Ishikawa (cell line): ENCODE measurements around the gene LGI4.

Source experiments
- EP300 ChIP-seq: IDR thresholded peaks from 2 replicates; pipeline ENCODE4 v1.6.1; 2012; ENCODE audit warnings: borderline replicate concordance
- MAX ChIP-seq: IDR thresholded peaks from 2 replicates; pipeline ENCODE4 v1.6.1; 2012
- RAD21 ChIP-seq: IDR thresholded peaks from 2 replicates; pipeline ENCODE4 v1.6.1; 2012; ENCODE audit warnings: low read depth
- REST ChIP-seq: IDR thresholded peaks from 2 replicates; pipeline ENCODE4 v1.6.1; 2012; ENCODE audit warnings: low read depth, mild to moderate bottlenecking
- TAF1 ChIP-seq: IDR thresholded peaks from 2 replicates; pipeline ENCODE4 v1.6.1; 2012; ENCODE audit warnings: low read depth, mild to moderate bottlenecking
- TCF12 ChIP-seq: IDR thresholded peaks from 2 replicates; pipeline ENCODE4 v1.6.1; 2012; ENCODE audit warnings: low read depth
- YY1 ChIP-seq: IDR thresholded peaks from 2 replicates; pipeline ENCODE4 v1.6.1; 2012; ENCODE audit warnings: low read depth

- TF ChIP-seq YY1 (no peak), MAX (no peak), TCF12 (no peak), RAD21 (no peak), EP300 (no peak), TAF1 (no peak), REST (no peak)
Measured at GRCh38 chr19:35076026-35076370, 58.9 kb downstream of the LGI4 start.
